Activated B cell treated with CpG ODN at 0.5 μM for 24 hours (primary cell): ENCODE results near the gene NFIA. TPM values are rescaled to one million over a fixed set of nuclear protein-coding genes. Genes with fewer than 3 reads are reported as not detected.

Source experiments
- ATAC-seq: fragments of 200-7000 bp; cut with Tn5 transposase; one replicate; pipeline ENCODE4 v1.10.0; 2021; ENCODE audit warnings: low read depth, mild to moderate bottlenecking, moderate library complexity
- CTCF ChIA-PET: fragments of 350-600 bp; sonication (Branson Sonifier 250); formaldehyde crosslinking; loops from one replicate; lab custom pipeline; 2021; ENCODE audit warnings: antibody characterized with exemption; lab: Charles Lee
- POLR2A ChIA-PET: fragments of 350-600 bp; sonication (Branson Sonifier 250); formaldehyde crosslinking; loops from one replicate; lab custom pipeline; 2021; ENCODE audit warnings: antibody characterized with exemption; lab: Charles Lee
- DNase-seq: peaks from one replicate; pipeline ENCODE4 v3.0.0; 2022
- H3K27ac Mint-ChIP-seq: one replicate; pipeline ENCODE4 v1.8.0; 2020; ENCODE audit warnings: mixed read lengths
- H3K27me3 Mint-ChIP-seq: one replicate; pipeline ENCODE4 v1.8.0; 2021; ENCODE audit warnings: mixed read lengths
- H3K36me3 Mint-ChIP-seq: one replicate; pipeline ENCODE4 v1.8.0; 2021; ENCODE audit warnings: low read depth, mixed read lengths
- H3K4me1 Mint-ChIP-seq: one replicate; pipeline ENCODE4 v1.8.0; 2021; ENCODE audit warnings: mixed read lengths
- H3K4me3 Mint-ChIP-seq: one replicate; pipeline ENCODE4 v1.8.0; 2020; ENCODE audit warnings: mild to moderate bottlenecking, mixed read lengths
- H3K9me3 Mint-ChIP-seq: one replicate; pipeline ENCODE4 v1.8.0; 2020; ENCODE audit warnings: mixed read lengths
- intact Hi-C: fragments of 100-400 bp; cut with micrococcal nuclease; formaldehyde crosslinking; loops from one replicate; pipeline ENCODE4 v1.15.1; 2024
- total RNA-seq: library from RNA; stranded (reverse); gene quantifications from 2 replicates; pipeline ENCODE4 v1.2.3, GENCODE V29; 2022
- TF ChIP-seq, protein P1 (sequence below): fragments of 200-600 bp; IDR thresholded peaks from one replicate; pipeline ENCODE4 v1.8.0; 2022; ENCODE audit warnings: antibody characterized with exemption, mild to moderate bottlenecking

NFIA gene
- total RNA-seq, 1 donor from 2014 or later: 0.13 TPM

DNA sequence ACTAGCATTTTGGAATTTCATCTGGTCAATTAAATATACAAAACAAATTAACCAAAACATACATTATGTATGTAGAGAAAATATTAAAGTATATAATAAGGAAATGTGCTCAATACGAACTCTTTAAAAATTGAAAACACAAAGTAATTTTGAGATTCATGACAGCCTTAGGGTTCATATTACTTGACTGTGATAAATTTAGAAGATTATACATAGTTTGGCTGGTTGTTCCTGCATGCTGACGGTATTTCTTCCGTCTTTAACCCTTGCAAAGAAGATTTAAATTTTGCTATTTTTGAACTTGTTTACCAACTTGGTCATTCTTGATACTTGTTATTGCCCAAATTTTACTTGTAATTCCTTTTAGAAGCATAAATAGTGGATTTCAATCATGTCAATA lies 298.2 kb downstream of the NFIA start:
- Mint-ChIP-seq H3K27ac (no peak overlapping the region), H3K4me3 (no peak overlapping the region), H3K4me1 (no peaks in the 10 kb centered on the region), H3K36me3 (no peaks in the 10 kb centered on the region), H3K27me3 (no peaks in the 10 kb centered on the region), H3K9me3 (no peaks in the 10 kb centered on the region)
- ATAC-seq: no peak
- intact Hi-C loops: no loop called here
- ChIA-PET POLR2A (no interaction called here), CTCF (no interaction called here)
- TF ChIP-seq, protein P1, sequence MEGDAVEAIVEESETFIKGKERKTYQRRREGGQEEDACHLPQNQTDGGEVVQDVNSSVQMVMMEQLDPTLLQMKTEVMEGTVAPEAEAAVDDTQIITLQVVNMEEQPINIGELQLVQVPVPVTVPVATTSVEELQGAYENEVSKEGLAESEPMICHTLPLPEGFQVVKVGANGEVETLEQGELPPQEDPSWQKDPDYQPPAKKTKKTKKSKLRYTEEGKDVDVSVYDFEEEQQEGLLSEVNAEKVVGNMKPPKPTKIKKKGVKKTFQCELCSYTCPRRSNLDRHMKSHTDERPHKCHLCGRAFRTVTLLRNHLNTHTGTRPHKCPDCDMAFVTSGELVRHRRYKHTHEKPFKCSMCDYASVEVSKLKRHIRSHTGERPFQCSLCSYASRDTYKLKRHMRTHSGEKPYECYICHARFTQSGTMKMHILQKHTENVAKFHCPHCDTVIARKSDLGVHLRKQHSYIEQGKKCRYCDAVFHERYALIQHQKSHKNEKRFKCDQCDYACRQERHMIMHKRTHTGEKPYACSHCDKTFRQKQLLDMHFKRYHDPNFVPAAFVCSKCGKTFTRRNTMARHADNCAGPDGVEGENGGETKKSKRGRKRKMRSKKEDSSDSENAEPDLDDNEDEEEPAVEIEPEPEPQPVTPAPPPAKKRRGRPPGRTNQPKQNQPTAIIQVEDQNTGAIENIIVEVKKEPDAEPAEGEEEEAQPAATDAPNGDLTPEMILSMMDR: no peak
- no peak for DNase-seq

DNA sequence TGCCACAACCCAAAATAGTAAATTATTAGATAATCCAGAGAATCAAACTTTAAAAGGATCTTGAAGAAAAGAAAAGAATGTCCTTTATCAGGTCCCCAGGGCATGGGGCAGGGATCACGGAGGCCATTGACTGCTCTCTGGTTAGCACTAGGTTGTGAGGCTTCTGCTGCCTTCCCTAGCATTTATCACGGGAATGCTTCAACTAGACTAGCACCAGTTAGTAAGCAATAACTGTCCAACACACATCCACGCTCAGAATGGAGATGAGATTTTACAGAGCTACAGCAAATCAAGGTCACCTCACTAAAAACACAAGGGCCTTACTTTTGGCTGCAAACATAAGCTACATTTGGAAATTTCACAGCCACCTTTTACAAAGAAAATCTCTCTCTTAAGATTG lies 304.0 kb downstream of the NFIA start:
- H3K4me3 Mint-ChIP-seq: no peak overlapping the region
- no peak for DNase-seq
- CTCF ChIA-PET: no interaction called here

DNA sequence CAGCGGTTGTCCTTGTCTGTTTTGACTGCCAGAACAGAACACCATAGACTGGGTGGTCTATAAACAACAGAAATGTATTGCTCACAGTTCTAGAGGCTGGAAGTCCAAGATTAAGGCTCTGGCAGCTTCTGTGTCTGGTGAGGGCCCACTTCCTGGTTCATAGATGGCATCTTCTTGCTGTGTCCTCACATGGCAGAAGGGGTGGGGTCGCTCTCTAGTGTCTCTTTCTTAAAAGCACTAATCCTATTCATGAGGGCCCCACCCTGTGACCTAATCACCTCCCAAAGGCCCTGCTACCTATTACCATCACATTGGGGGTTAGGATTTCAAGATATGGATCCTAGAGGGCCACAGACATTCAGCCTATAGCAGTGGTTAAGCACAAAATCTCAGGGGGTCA lies 304.4 kb downstream of the NFIA start:
- no peak overlapping the region for H3K4me3 Mint-ChIP-seq
- ChIA-PET CTCF (no interaction called here), POLR2A (no interaction called here)
- no peaks in the 10 kb centered on the region for H3K9me3 Mint-ChIP-seq
- ATAC-seq (no peak), DNase-seq (no peak)
- TF ChIP-seq, protein P1: no peak
- no peak overlapping the region for H3K27ac Mint-ChIP-seq
- intact Hi-C loops: no loop called here
- H3K36me3 Mint-ChIP-seq: no peaks in the 10 kb centered on the region
- H3K4me1 Mint-ChIP-seq: no peaks in the 10 kb centered on the region
- no peaks in the 10 kb centered on the region for H3K27me3 Mint-ChIP-seq

More for the DNA sequence above, 304.0 kb downstream of the NFIA start:
- ATAC-seq: no peak
- TF ChIP-seq, protein P1: no peak
- H3K36me3 Mint-ChIP-seq: no peaks in the 10 kb centered on the region
- H3K27ac Mint-ChIP-seq: no peak overlapping the region
- POLR2A ChIA-PET: no interaction called here
- H3K27me3 Mint-ChIP-seq: no peaks in the 10 kb centered on the region
- H3K9me3 Mint-ChIP-seq: no peaks in the 10 kb centered on the region
- no peaks in the 10 kb centered on the region for H3K4me1 Mint-ChIP-seq
- intact Hi-C loops: no loop called here

DNA sequence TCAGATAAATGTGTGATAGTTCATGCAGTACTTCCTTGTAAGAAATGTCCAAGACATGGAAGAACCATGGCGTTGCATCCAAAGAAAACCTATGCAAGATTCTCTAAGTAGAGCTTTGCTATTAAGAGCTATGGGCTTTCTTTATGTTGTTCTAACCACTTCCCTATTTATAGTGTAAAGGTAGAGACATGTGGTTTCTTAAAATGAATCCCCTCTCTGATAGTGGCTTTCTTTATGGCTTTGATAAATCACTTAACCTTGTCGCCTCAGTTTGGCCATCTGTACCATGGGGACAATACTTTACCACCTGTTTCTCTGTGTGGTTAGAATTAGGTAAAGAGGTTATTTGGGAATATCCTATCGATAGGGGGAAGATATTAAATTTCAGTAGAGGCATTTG lies 305.5 kb downstream of the NFIA start:
- no peak overlapping the region for H3K27ac Mint-ChIP-seq
- intact Hi-C loops: no loop called here
- H3K36me3 Mint-ChIP-seq: no peaks in the 10 kb centered on the region
- H3K4me3 Mint-ChIP-seq: no peak overlapping the region
- no peak for DNase-seq
- no peak for ATAC-seq
- H3K9me3 Mint-ChIP-seq: no peaks in the 10 kb centered on the region
- H3K4me1 Mint-ChIP-seq: no peaks in the 10 kb centered on the region
- ChIA-PET CTCF (no interaction called here), POLR2A (no interaction called here)
- no peaks in the 10 kb centered on the region for H3K27me3 Mint-ChIP-seq
- TF ChIP-seq, protein P1: no peak

DNA sequence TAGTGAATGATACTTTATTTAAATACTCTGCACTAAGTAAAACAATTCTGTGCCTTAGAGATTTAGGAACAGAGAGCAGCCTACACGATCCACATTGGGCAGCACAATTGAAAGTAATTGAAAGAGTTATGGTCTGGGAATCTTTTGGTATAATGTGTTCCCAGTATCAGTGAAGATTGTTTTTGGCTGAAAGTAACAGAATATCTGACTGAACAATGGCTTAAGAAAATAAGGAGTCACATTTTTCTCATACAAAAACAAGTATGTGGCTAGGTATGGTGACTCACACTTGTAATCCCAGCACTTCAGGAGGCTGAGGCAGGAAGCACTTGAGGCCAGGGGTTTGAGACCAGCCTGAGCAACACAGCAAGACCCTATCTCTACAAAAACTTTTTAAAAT lies 306.2 kb downstream of the NFIA start:
- no peaks in the 10 kb centered on the region for H3K9me3 Mint-ChIP-seq
- ATAC-seq (no peak), DNase-seq (no peak)
- TF ChIP-seq, protein P1: no peak
- H3K36me3 Mint-ChIP-seq: no peaks in the 10 kb centered on the region
- no peak overlapping the region for H3K4me3 Mint-ChIP-seq
- POLR2A ChIA-PET: no interaction called here
- CTCF ChIA-PET: no interaction called here
- no peak overlapping the region for H3K27ac Mint-ChIP-seq
- intact Hi-C loops: no loop called here
- no peaks in the 10 kb centered on the region for H3K4me1 Mint-ChIP-seq
- H3K27me3 Mint-ChIP-seq: no peaks in the 10 kb centered on the region
